MM.1S (cell line): Measurements from ENCODE around the gene TBL1X.

Source experiments
- EZH2 ChIP-seq: fragments of 300-600 bp; sonication (generic); optimal IDR thresholded peaks from 2 replicates; pipeline ENCODE3; 2017; ENCODE audit warnings: low read depth, mild to moderate bottlenecking, antibody characterized with exemption, low read length, mixed read lengths
- EZH2phosphoT487 ChIP-seq: fragments of 300-600 bp; sonication (generic); IDR thresholded peaks from 2 replicates; pipeline ENCODE4 v1.6.1; 2018; ENCODE audit warnings: antibody characterized with exemption, low read length
- TF ChIP-seq, protein P1 (sequence below): fragments of 300-600 bp; sonication (generic); IDR thresholded peaks from 2 replicates; pipeline ENCODE4 v1.5.1; 2016; ENCODE audit warnings: antibody characterized with exemption, low read length, mixed read lengths

DNA sequence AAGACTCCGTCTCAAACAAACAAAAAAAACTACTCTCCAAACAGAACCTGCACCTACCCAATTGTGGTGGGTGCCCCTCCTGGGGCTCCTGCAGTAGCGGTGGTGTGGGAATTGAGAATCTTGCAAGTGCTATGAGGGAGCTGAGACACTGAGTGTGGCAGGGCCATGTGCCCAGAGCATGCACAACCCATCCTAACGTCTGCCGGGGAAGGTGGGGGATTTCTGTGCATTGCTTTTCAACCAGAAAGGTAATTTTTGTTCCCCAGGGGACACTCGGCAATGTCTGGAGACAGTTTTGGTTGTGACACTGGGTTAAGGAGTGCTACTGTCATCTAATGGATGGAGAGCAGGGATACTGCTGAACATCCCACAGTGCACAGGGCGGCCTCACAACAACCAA lies 35.7 kb downstream of the TBL1X start:
- TF ChIP-seq EZH2 (no peak), EZH2phosphoT487 (no peak)
- TF ChIP-seq, protein P1, sequence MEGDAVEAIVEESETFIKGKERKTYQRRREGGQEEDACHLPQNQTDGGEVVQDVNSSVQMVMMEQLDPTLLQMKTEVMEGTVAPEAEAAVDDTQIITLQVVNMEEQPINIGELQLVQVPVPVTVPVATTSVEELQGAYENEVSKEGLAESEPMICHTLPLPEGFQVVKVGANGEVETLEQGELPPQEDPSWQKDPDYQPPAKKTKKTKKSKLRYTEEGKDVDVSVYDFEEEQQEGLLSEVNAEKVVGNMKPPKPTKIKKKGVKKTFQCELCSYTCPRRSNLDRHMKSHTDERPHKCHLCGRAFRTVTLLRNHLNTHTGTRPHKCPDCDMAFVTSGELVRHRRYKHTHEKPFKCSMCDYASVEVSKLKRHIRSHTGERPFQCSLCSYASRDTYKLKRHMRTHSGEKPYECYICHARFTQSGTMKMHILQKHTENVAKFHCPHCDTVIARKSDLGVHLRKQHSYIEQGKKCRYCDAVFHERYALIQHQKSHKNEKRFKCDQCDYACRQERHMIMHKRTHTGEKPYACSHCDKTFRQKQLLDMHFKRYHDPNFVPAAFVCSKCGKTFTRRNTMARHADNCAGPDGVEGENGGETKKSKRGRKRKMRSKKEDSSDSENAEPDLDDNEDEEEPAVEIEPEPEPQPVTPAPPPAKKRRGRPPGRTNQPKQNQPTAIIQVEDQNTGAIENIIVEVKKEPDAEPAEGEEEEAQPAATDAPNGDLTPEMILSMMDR = no peak
